Activated naive CD8-positive, alpha-beta T cell treated with anti-CD3 and anti-CD28 coated beads for 36 hours (primary cell): ENCODE measurements around the gene TANC1. TPM values are rescaled to one million over a fixed set of nuclear protein-coding genes. Genes with fewer than 3 reads are reported as not detected.
"Not testable (repeated sequence)": the region's sequence is repeated elsewhere in the genome, so short reads cannot be mapped to it uniquely, and the experiment has no call there.

ENCODE experiments used
- DNase-seq: peaks from one replicate; pipeline ENCODE4 v3.0.0; 2021
- H3K27ac Mint-ChIP-seq: one replicate; pipeline ENCODE4 v1.8.0; 2022; ENCODE audit warnings: mild to moderate bottlenecking, moderate library complexity, mixed read lengths
- H3K27me3 Mint-ChIP-seq: one replicate; pipeline ENCODE4 v1.8.0; 2022; ENCODE audit warnings: mild to moderate bottlenecking, mixed read lengths
- H3K36me3 Mint-ChIP-seq: one replicate; pipeline ENCODE4 v1.8.0; 2021; ENCODE audit warnings: mild to moderate bottlenecking, mixed read lengths
- H3K4me1 Mint-ChIP-seq: one replicate; pipeline ENCODE4 v1.8.0; 2021; ENCODE audit warnings: mixed read lengths
- H3K4me3 Mint-ChIP-seq: one replicate; pipeline ENCODE4 v1.8.0; 2022; ENCODE audit warnings: mild to moderate bottlenecking, moderate library complexity, mixed read lengths
- H3K9me3 Mint-ChIP-seq: one replicate; pipeline ENCODE4 v1.8.0; 2022; ENCODE audit warnings: mixed read lengths
- total RNA-seq, 2 experiments: library from RNA; stranded (reverse); gene quantifications; one replicate each; pipeline ENCODE4 v1.2.3, GENCODE V29; 2021

The TANC1 gene
- total RNA-seq, 2 experiments from 2014 or later = 0.97 to 1.0 TPM

- no peak overlapping the region for H3K27ac Mint-ChIP-seq
- no peak for DNase-seq
- H3K4me3 Mint-ChIP-seq = no peak overlapping the region
- H3K9me3 Mint-ChIP-seq = no peaks in the 10 kb centered on the region
- H3K27me3 Mint-ChIP-seq = no peaks in the 10 kb centered on the region
- H3K4me1 Mint-ChIP-seq = peaks cover 2% of the 10 kb centered on the region
- no peaks in the 10 kb centered on the region for H3K36me3 Mint-ChIP-seq
Observed at GRCh38 chr2:159140070-159140769, 171.8 kb downstream of the TANC1 start.

GRCh38 chr2:159140821-159141220 lies 172.4 kb downstream of the TANC1 start:
- DNase-seq, H3K4me1 Mint-ChIP-seq, H3K27ac Mint-ChIP-seq, H3K4me3 Mint-ChIP-seq, H3K27me3 Mint-ChIP-seq, H3K36me3 Mint-ChIP-seq, H3K9me3 Mint-ChIP-seq: not testable (repeated sequence)

- Mint-ChIP-seq H3K27ac (no peak overlapping the region), H3K27me3 (peaks cover 4% of the 10 kb centered on the region), H3K36me3 (no peaks in the 10 kb centered on the region), H3K4me3 (no peak overlapping the region), H3K9me3 (no peaks in the 10 kb centered on the region), H3K4me1 (no peaks in the 10 kb centered on the region)
- no peak for DNase-seq
Observed at GRCh38 chr2:159144776-159145614, 176.6 kb downstream of the TANC1 start.

DNA sequence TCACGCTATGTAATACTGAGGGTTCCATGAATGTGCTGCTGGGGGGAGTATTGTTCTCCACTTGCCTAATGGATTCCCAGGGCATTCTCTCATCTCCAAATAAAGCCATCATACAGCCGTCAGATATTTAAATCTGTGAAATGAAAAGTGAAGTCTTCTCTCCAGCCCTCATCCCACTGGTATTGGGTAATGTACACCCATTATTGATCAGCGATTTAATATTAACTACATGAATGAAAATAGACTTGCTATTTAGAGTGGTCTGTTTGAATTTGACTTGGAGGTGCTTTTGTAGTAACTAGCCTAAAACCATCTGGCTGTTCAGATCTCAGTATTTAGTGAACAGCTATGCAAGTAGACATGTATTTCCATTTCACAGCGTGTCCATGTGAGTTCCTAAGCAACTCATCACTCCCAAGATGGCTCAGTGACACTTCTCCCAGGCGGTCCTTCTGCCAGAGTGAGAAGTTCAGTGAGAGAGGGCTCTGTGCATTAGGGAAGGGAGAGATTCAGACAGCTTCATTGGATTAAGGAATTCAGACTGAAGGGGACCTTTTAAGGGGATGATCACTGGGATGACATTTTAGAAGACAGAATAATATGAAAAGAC lies 177.4 kb downstream of the TANC1 start:
- no peak overlapping the region for H3K27ac Mint-ChIP-seq
- no peaks in the 10 kb centered on the region for H3K4me1 Mint-ChIP-seq
- peaks cover 4% of the 10 kb centered on the region for H3K27me3 Mint-ChIP-seq
- H3K9me3 Mint-ChIP-seq = no peaks in the 10 kb centered on the region
- DNase-seq = no peak
- H3K36me3 Mint-ChIP-seq = no peaks in the 10 kb centered on the region
- H3K4me3 Mint-ChIP-seq = no peak overlapping the region

DNA sequence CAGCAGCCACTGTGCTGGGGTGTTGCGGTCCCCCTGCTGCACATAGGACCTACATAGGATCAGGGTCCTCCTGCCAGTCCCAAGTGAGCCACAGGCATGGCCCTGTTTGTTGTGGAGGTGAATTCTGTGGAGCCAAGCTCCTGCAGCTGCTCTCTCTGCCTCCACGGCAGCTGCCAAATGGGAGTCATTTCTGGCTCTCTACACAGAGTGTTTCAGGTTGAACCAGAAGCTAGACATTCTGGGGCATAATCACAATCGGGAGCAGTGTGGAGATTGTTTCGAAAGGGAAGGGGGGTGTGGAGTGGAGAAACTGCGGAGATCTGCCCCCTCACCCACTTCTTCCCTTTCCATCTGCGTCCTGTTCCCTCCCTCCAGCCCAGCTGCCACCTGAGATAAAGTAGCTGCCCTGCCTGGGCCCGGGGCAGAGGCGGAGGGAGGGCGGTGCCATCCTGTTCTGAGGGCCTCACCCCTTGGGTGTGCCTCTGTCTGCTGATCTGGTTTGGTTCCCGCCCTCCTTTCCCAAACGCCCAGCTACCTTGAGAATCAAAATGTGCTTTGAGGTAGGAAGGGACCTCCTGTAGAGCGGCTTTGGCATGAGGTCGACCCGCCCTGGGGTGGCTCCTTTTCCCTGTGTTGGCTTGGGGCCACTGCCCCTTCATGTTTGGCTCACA lies 178.7 kb downstream of the TANC1 start:
- H3K9me3 Mint-ChIP-seq = no peaks in the 10 kb centered on the region
- H3K36me3 Mint-ChIP-seq = no peaks in the 10 kb centered on the region
- H3K4me3 Mint-ChIP-seq = no peak overlapping the region
- no peak overlapping the region for H3K27ac Mint-ChIP-seq
- peaks cover 4% of the 10 kb centered on the region for H3K27me3 Mint-ChIP-seq
- no peaks in the 10 kb centered on the region for H3K4me1 Mint-ChIP-seq
- DNase-seq = no peak

- Mint-ChIP-seq H3K27me3 (peaks cover 4% of the 10 kb centered on the region), H3K9me3 (no peaks in the 10 kb centered on the region), H3K4me3 (no peak overlapping the region), H3K4me1 (no peaks in the 10 kb centered on the region), H3K36me3 (no peaks in the 10 kb centered on the region), H3K27ac (no peak overlapping the region)
- no peak for DNase-seq
Observed at GRCh38 chr2:159147690-159148089, 179.2 kb downstream of the TANC1 start.

DNA sequence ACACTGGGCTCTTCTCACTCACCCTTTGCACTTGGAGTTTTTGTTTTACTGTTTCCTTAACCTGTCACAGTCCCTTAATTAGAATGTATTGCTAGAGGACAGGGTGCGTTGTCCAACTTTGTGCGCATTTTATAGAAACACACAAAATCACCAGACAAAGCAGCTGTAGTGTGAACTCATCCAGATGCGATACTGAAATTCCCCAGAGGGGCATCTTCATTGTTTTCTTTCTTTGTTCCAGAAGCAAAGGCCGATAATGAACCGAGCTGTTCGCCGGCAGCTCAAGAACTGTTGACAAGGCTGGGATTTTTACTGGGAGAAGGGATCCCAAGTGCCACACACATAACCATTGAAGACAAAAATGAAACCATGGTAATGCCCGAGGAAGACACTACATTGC lies 180.5 kb downstream of the TANC1 start:
- no peaks in the 10 kb centered on the region for H3K9me3 Mint-ChIP-seq
- H3K27me3 Mint-ChIP-seq = peaks cover 4% of the 10 kb centered on the region
- H3K36me3 Mint-ChIP-seq = no peaks in the 10 kb centered on the region
- H3K4me1 Mint-ChIP-seq = peaks cover 6% of the 10 kb centered on the region
- DNase-seq = no peak
- no peak overlapping the region for H3K4me3 Mint-ChIP-seq
- H3K27ac Mint-ChIP-seq = no peak overlapping the region

- H3K27ac Mint-ChIP-seq = no peak overlapping the region
Observed at GRCh38 chr2:159149747-159150146, 181.3 kb downstream of the TANC1 start.

GRCh38 chr2:159150280-159150746 lies 181.9 kb downstream of the TANC1 start:
- no peak overlapping the region for H3K27ac Mint-ChIP-seq
- peaks cover 4% of the 10 kb centered on the region for H3K27me3 Mint-ChIP-seq
- H3K9me3 Mint-ChIP-seq = no peaks in the 10 kb centered on the region
- H3K4me1 Mint-ChIP-seq = peaks cover 7% of the 10 kb centered on the region
- H3K36me3 Mint-ChIP-seq = no peaks in the 10 kb centered on the region
- H3K4me3 Mint-ChIP-seq = no peak overlapping the region
- DNase-seq = no peak

More at GRCh38 chr2:159149747-159150146, 181.3 kb downstream of the TANC1 start:
- peaks cover 4% of the 10 kb centered on the region for H3K27me3 Mint-ChIP-seq
- no peaks in the 10 kb centered on the region for H3K9me3 Mint-ChIP-seq
- H3K36me3 Mint-ChIP-seq = no peaks in the 10 kb centered on the region
- H3K4me3 Mint-ChIP-seq = no peak overlapping the region
- DNase-seq = no peak
- H3K4me1 Mint-ChIP-seq = peaks cover 7% of the 10 kb centered on the region

- Mint-ChIP-seq H3K27ac (no peak overlapping the region), H3K4me1 (peaks cover 7% of the 10 kb centered on the region), H3K4me3 (no peak overlapping the region), H3K9me3 (no peaks in the 10 kb centered on the region), H3K27me3 (peaks cover 4% of the 10 kb centered on the region), H3K36me3 (no peaks in the 10 kb centered on the region)
- DNase-seq = no peak
Observed at GRCh38 chr2:159151198-159152127, 183.0 kb downstream of the TANC1 start.

DNA sequence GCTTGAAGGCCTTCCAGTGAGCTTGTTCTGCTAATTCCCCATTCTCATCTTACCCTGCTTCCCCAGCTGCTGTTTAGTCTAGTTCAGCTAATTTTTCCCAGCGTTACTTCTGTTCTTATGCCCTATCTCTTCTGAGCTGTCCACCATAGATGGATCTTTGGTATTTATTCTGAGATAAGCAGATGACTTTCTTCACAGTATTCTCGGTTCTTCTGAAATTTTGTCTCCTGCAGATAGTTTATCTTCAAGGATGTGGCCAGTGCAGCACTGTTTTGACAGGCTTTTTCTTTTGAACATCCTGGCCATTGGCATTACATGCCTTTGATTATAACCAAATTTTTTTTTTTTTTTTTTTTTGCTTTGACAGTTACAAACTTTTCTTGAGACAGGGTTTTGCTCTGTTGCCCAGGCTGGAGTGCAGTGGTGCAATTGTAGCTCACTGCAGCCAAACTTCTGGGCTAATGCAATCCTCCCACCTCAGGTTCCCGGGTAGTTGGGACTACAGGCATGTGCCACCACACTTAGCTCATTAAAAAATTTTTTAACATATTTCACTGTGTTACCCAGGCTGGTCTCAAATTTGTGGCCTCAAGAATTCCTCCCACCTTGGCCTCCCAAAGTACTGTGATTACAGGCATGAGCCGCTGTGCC lies 183.8 kb downstream of the TANC1 start:
- DNase-seq = no peak
- H3K9me3 Mint-ChIP-seq = no peaks in the 10 kb centered on the region

DNA sequence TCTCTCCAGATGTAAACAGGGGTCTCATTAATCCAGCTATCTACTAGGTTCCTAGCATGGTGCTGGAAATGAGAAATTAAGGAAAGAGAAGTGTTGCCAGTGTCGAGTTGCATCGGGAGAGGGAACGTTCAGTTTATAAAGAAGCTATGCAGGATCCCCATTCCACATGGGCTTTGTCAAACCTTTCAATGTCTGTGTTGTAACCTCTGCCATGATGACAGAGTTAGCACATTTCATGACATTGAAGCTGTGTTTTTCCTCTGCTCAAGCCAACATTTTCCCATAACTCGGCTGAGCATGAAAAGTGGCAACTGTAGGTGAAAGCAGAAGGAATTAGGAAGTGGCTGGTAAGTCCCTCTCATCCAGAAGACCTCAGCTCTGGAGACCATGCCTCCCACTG lies 184.6 kb downstream of the TANC1 start:
- no peaks in the 10 kb centered on the region for H3K36me3 Mint-ChIP-seq
- peaks cover 13% of the 10 kb centered on the region for H3K4me1 Mint-ChIP-seq
- no peaks in the 10 kb centered on the region for H3K27me3 Mint-ChIP-seq
- H3K27ac Mint-ChIP-seq = no peak overlapping the region
- no peaks in the 10 kb centered on the region for H3K9me3 Mint-ChIP-seq
- DNase-seq = no peak
- H3K4me3 Mint-ChIP-seq = no peak overlapping the region

More for the DNA sequence above, 183.8 kb downstream of the TANC1 start:
- H3K27ac Mint-ChIP-seq = no peak overlapping the region
- no peaks in the 10 kb centered on the region for H3K36me3 Mint-ChIP-seq
- H3K27me3 Mint-ChIP-seq = peaks cover 1% of the 10 kb centered on the region
- no peak overlapping the region for H3K4me3 Mint-ChIP-seq
- peaks cover 8% of the 10 kb centered on the region for H3K4me1 Mint-ChIP-seq

DNA sequence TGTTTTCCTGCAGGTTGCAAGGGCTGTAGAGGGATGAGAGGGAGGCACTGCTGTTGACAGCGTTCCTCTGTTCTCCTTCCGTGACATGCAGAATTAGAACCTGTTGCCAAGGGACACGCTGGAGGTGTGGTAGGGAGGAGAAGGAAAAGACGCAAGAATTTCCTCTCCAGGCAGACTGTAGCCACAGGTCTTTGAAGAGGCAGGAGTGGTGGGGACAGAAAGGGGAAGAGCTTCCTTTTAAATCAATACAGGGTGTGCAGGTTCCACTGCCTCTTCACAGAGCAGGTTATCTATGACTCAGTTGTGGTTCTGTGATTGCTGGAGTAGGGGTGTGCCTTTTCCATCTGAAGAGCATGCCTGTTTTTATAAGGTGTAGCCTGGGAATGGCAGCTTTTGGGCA lies 185.0 kb downstream of the TANC1 start:
- no peaks in the 10 kb centered on the region for H3K36me3 Mint-ChIP-seq
- DNase-seq = no peak
- peaks cover 13% of the 10 kb centered on the region for H3K4me1 Mint-ChIP-seq
- H3K9me3 Mint-ChIP-seq = no peaks in the 10 kb centered on the region
- no peak overlapping the region for H3K27ac Mint-ChIP-seq
- H3K27me3 Mint-ChIP-seq = no peaks in the 10 kb centered on the region
- H3K4me3 Mint-ChIP-seq = no peak overlapping the region

GRCh38 chr2:159153951-159154350 lies 185.5 kb downstream of the TANC1 start:
- Mint-ChIP-seq H3K27me3 (no peaks in the 10 kb centered on the region), H3K4me3 (no peak overlapping the region), H3K4me1 (peaks cover 13% of the 10 kb centered on the region)

More at GRCh38 chr2:159153951-159154350, 185.5 kb downstream of the TANC1 start:
- no peak overlapping the region for H3K27ac Mint-ChIP-seq
- no peaks in the 10 kb centered on the region for H3K9me3 Mint-ChIP-seq
- H3K36me3 Mint-ChIP-seq = no peaks in the 10 kb centered on the region
- no peak for DNase-seq
